ACHN (cell line): ENCODE measurements around the gene SRC.
"Not testable (repeated sequence)": the region's sequence is repeated elsewhere in the genome, so short reads cannot be mapped to it uniquely, and the experiment has no call there.

Experiments used
- DNase-seq: peaks from one replicate; pipeline ENCODE4 v3.0.0-alpha.2; 2015
- in situ Hi-C: cut with HindIII; loops from 2 replicates; pipeline ENCODE4 v1.10.0; 2017; ENCODE audit warnings: low sequenced_read_pairs, low pct_ligation_motif_present, low pct_unique_long_range_greater_than_20kb

The SRC gene

DNA sequence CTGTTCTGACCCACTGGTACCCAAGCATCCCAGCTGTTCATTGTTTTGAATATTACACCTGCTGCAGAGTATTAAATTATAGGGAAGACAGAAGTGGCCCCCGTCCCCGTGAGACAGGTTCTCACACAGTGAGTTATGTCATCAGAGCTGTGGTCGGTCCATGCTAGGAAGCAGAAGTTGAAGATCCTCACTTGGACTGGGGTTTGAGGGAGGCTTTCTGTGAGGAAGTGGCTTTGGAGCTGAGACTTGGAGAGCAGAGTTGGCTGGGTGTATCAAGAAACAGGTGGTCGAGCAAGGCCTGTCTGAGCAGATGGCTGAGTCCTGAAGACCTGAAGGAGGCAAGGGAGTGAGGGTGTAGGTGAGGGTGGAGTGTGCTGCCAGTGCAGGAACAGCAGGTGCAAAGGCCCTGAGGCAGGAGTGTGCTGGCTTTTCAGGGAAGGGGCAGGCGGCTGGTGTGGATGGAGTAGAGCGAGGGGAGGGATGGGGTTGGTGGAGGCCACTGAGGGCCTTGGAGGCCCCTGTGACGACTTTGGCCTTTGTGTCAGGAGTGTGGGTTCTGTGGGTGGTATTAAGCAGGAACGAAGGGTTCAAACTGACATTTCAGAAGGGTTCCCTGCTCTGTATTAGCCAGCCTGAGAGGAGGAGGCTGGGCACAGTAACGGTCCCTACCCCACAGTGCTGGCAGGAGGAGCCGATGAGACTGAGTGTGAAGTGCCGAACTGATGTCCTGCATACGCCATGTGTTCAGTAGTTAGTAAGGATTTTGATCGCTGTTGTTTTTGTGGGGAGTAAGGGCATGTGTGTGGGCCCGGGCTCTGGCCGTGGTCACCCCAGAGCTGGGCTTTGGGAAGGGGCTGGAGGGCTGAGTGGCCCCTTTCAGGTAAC lies 11.8 kb downstream of the SRC start:
- DNase-seq = no peak
- in situ Hi-C loops = no loop called here

GRCh38 chr20:37358366-37359150 lies 12.6 kb downstream of the SRC start:
- DNase-seq = no peak
- in situ Hi-C loops = no loop called here

DNA sequence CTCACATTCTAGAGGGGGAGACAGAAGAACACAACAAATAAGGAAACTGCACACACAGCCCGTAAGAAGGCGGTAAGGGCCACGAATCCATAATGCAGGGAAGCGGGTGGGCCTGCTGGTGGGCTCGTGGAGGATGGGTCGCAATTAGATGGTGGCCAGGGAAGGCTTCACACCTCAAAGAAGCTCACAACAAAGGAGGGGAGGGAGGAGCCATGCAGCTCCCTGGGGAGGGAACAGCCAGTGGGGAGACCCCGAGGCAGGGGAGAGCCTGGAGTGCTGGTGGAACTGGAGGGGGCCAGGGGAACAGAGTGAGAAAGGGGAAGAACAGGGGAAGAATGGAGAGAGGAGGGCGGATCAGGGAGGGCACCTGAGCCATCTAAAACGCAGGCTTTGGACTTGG lies 13.4 kb downstream of the SRC start:
- in situ Hi-C loops = no loop called here
- no peak for DNase-seq

DNA sequence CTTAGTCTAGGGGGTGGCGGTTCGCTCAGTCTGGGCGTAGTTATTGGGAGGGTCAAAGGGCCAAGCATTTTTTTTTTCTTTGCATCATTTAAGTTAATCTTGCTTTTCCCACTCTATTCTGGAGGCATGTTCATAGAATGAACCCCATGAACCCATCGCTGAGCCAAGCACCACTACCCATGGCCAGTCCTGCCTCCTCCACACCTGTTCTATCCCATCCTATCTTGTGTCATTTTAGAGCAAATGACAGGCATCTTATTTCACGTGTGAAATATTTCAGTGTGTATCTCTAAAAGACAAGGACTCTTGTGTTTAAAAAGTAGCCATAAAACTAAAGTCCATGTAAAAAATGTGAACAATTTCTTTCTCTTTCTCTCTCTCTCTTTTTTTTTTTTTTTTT lies 13.9 kb downstream of the SRC start:
- no peak for DNase-seq
- in situ Hi-C loops = no loop called here

GRCh38 chr20:37360391-37361115 lies 14.6 kb downstream of the SRC start:
- no peak for DNase-seq
- in situ Hi-C loops = no loop called here

DNA sequence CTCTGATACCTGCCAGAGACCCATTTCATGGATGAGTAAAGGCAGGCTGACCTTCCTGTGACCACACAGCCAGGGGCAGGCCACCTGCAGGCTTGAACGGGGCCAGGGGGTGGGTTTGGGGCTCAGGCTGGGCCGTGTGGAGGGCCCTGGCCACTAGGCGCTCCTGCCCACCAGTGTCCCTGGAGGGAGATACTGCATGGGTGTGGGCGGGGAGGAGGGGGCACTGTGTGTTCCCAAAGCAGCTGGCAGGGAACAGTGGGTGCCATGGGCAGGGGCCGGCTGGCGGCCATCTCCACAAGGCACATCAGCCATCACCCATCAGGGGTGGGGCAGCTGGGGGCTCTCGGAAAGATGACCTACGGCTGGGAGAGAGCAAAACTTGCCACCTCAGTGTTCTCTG lies 15.4 kb downstream of the SRC start:
- no peak for DNase-seq
- in situ Hi-C loops = no loop called here

GRCh38 chr20:37362231-37362792 lies 16.4 kb downstream of the SRC start:
- no peak for DNase-seq

GRCh38 chr20:37362821-37363220 lies 16.9 kb downstream of the SRC start:
- DNase-seq = no peak
- in situ Hi-C loops = no loop called here

More at GRCh38 chr20:37362231-37362792, 16.4 kb downstream of the SRC start:
- in situ Hi-C loops = no loop called here

DNA sequence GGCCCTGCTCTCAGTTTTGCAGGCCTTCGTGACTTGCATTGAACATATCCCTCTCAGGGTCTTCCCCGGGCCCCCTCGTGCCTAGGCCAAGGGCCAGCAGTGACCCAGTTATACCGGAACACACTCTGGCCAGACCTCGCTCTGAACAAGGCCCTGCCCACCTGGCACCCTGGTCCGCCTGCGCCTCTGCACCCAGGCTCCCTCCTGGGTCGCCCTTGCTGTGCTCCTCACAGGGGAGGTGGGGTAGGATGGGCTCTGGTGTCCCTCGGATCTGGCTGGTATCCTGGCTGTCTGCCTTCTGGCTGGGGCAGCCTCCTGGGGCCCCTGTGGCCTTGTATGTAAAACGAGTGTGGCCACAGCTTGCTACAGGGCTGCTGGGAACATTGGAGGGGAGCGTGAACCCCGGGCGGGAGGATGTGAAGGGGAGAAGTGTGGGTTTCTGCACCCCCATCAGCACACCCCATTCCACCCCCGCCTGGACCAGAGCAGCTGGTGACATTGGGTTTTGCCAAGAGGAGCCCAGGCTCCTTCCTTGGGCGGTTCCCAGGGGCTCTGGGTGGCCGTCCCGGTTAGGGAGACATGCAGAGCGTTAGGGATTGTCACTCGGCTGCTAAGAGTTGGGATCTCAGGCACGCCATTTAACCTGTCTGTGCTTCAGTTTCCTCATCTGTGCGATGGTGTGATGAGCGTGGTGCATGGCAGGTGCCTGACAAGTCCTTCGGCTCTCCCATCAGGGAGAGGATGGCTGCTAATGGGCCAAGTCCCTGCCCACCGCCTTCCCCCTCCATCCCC lies 17.5 kb downstream of the SRC start:
- no peak for DNase-seq
- in situ Hi-C loops = no loop called here

DNA sequence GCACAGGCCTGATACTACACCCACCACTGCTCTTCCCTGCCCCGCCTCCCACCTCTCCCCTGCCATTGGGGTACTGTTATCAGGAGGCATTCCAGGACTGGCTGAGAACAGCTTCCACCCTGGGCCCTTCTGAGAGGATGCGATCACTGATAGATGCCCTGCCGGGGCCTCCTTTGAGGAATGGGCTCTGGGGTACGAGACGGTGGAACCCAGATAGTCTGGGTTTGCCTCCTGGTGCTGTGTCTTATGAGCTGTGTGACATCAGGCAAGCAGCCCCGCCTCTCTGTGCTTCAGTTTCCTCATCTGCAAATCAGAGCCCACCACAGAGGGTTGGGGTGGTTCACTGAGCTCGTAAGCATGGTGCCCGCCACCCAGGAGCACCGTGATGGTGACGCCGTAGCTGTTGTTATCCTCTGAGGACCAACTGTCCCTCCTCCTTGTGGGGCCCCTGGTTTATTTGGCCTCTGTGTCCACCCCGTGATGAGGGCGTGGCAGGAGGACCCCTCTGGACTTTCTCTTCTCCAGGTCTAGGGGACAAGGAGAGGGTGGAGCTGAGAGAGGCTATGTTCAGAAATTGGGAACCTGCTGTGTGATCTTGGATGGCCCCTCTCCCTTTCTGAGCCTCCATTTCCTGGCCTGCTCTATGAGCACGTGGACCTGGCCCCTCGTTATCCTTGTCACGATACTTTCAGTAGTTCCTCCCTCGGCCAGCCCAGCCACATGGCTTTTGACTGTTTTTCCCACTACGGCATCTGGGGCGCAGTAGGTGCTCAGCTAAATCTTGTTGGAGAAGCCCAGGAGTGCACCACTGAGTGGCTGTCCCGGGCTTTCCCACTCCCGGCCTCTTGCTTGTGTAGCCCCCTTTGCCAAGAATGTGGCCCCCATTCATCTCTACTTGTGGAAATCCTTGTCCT lies 18.3 kb downstream of the SRC start:
- in situ Hi-C loops = no loop called here
- no peak for DNase-seq

DNA sequence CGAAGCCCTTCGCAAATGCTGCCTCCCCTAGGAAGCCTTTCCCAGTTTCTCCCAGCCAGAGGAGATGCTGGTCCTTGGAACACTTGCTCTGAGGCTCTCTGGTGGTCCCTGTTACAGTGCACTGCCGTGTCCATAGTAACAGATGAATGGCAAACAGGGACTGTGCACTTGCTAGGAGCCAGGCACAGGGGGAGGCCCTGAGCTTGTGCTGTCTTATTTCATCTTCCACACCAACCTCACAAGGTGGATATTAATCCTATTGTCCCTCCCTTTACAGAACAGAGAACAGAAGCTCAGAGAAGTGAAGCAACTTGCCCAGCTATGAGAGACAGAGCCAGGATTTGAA lies 19.0 kb downstream of the SRC start:
- DNase-seq = no peak
- in situ Hi-C loops = no loop called here

- in situ Hi-C loops = no loop called here
- DNase-seq = no peak
These were observed 20.1 kb downstream of the SRC start for GRCh38 chr20:37365760-37366638.

GRCh38 chr20:37366743-37367142 lies 20.8 kb downstream of the SRC start:
- no peak for DNase-seq
- in situ Hi-C loops = no loop called here

GRCh38 chr20:37369846-37370245 lies 23.9 kb downstream of the SRC start:
- in situ Hi-C loops = no loop called here
- DNase-seq = no peak

DNA sequence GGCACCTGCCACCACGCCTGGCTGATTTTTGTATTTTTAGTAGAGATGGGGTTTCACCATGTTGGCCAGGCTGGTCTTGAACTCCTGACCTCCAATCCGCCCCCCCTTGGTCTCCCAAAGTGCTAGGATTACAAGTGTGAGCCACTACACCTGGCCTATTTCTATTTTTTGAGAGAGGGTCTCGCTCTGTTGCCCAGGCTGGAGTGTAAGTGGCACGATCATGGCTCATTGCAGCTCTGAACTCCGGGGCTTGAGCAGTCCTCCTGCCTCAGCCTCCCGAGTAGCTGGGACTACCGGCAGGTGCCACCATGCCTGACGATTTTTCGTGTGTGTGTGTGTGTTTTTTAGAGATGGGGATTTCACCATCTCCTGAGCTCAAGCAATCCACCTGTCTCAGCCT lies 25.9 kb downstream of the SRC start:
- DNase-seq, in situ Hi-C loops: not testable (repeated sequence)

DNA sequence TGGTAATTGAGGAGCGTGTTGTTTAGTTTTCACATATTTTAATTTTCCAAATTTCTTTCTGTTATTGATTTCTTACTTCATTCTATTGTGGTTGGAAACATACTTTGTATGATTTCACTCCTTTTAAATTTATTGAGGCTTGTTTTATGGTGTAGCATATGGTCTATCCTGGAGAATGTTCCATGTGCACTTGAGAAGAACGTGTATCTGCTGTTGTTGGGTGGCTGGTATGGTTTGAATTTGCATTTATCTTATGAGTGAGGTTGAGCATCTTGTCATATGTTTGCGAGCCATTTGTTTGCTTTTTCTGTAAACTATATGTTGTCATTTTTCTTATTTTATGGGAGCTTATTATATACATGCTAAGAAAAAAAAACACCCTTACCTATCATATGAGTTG lies 26.5 kb downstream of the SRC start:
- in situ Hi-C loops = no loop called here
- no peak for DNase-seq
